GM21390 (cell line): ENCODE results near the gene SYNGR3.

Experiments used
- ATAC-seq: cut with Tn5 transposase; IDR thresholded peaks from one replicate; pipeline ENCODE4 v1.9.1; 2021; ENCODE audit not compliant: unreplicated experiment

SYNGR3 gene

GRCh38 chr16:1976216-1976520 is 13.6 kb upstream of the SYNGR3 start:
- no peak for ATAC-seq

GRCh38 chr16:1976951-1977874 is 12.6 kb upstream of the SYNGR3 start:
- ATAC-seq, result no peak

GRCh38 chr16:1977875-1978268 is 11.9 kb upstream of the SYNGR3 start:
- ATAC-seq, result no peak

DNA sequence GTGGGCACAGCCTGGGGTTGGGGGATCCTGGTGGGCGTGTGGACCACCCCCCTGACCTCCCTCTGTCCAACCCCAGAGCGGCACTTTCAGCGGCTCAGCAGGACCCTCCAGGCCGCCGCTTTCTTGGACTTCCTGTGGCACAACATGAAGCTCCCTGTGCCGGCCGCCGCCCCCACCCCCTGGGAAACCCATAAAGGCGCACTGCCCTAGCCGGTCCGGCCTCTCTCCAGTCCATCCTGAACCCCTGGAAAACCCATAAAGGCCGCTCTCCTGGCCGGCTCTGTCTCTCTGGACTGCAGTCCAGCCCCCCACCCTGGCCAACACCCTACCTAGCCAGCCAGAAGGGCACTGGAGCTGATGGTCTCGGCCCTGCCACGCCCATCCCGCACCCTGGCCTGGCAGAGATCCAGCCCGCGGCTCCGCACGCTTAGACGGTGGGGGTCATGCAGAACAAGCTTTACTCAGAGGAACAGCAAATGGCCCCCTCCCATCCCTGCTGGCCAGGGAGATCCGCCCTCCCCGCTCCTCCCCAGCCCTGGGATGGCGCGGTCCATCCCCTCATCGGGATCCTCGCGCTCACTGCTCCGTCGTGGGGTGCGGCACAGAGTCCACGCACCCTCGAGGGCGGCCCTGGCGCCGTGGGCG is 11.2 kb upstream of the SYNGR3 start:
- ATAC-seq, result no peak

- no peak for ATAC-seq
These were observed 10.3 kb upstream of the SYNGR3 start for GRCh38 chr16:1979271-1980029.

DNA sequence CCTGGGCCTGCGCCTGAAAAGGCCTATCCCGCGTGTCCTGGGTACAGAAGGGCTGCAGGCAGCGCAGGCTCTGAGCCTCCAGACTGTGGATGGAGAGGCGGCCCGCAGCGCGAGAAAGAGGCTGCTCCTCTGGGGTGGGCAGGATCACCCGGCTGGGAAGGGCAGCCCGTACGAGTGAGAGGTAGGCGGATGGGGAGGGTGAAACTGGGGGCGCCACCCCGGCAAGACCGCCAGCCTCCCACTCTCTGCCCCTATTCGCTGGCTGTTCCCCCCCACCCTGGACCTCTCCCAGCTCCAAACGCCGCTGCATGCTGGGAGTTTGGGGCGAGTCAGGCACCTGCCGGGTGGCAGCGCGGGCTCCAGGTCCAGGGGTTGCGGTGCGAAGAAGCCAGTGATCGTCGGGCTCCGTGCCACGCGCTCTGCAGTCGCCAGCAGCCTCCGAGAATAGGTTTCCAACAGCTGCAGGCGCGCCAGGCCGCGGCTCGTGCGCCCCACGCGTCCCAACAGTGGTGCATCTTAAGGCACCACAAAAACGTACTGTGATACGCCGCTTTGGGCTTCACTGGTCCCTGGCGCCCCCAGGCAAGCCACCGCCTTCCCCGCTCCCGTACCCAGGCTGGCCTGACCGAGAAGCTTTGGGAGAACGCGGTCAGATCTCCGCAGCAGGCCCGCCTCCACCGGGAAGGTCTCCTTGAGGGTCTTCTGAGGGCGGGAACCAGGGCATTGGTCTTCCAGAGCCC is 9.6 kb upstream of the SYNGR3 start:
- ATAC-seq, result no peak

DNA sequence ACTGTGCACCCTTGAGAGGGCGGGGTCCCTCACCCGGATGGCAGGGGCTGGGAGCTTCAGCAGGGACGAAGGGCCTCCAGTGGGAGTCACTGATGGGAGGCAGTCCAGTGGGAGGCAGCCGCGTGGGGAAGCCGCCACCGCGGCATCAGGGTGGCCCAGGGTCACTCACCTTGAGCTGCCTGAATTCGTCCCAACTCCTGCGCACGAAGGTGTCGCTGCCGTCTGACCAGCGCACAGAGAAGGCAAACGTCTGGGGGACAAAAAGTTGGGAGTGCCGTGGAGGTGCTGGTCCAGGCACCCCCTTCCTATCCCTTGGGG is 9.0 kb upstream of the SYNGR3 start:
- no peak for ATAC-seq

DNA sequence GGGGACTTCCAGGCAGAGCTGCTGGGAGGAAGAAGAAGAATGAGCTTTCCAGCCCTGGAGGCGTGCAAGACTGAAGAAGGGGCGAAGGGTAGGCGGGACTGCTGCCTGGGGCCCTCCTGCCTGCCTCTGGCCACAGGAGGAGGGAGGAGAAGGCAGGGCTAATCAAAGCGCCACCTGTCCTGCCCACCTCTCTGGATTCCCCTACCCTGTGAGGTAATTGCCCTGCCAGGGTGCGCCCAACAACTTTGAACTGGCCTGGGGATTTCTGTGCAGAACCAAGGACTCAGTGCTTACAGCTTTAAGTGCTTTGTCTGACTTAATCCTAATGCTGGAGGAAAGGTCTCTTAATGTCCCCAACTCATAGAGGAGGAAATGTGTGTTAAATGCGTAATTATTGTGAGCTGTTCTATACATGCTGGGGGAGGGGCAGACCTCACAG is 8.4 kb upstream of the SYNGR3 start, which contains the start of gene NOXO1:
Gene NOXO1, minus strand, starts transcription at position 72 of the 439 bp plus-strand sequence. CDS start 290 bp downstream, outside the sequence.
- ATAC-seq, result no peak

- no peak for ATAC-seq
These were observed 7.7 kb upstream of the SYNGR3 start for GRCh38 chr16:1982013-1982433.

DNA sequence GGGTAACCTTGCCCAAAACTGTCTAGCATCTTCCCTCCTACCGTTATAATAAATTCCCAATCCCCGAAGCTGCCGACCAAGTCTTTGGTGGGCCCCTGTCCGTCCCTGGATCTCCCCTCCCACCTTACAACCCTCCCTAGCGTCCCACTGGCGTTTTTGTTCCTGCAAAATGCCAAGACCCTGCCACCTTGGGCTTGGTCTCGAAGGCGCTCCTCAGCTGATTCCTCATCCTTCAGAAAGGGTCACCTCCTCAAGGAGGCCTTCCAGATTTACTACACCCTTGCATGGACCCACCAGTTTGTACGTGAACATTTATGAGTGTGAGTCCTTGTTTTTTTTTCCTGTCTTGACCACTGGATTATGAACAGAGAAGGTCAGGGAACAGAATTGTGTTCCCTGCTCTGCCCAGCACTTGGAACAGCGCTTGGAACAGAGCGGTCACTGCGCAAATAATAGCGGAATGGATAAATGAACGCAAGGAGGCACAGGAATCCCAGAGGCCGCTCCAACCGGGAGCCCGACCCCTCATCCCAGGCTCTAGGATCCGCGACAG is 6.7 kb upstream of the SYNGR3 start:
- no peak for ATAC-seq

DNA sequence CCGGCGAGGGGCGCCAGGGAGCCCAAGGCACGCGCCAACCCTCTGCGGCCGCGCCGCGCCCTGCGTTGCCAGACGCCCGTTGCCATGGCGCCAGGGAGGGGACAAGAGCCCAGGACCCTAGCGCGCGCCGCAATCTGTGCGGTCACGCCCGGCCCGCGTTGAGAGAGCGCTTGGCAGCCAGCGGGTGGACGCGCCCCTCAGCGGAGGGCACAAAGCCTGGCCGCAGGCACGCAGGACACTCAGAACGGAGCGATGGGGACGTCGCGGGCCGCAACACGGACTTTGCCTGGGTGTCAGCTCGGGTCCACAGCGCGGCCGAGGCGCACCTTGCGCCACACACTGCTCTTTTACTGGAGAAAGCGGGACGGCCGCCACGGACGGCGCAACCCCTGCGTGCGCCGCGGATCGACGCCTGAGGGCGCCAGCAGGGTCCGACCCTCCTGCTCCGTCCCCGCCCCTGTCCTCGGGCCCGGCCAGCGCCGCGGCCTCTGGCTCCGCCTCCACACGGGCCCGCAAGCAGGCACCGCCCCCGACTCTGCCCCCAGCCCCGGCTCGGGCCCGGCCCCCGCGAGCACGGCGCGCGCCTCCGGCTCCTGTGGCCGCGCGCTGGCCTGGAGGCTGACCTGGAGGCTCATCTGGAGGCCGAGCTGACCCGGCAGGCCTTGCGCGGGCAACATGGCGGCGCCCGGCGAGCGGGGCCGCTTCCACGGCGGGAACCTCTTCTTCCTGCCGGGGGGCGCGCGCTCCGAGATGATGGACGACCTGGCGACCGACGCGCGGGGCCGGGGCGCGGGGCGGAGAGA is 6.0 kb upstream of the SYNGR3 start, which contains the start of gene GFER:
Gene GFER, plus strand, starts transcription at position 650 of the 803 bp plus-strand sequence. Its CDS starts 26 bp downstream, at position 676.
- peak; percentile 65 for ATAC-seq

DNA sequence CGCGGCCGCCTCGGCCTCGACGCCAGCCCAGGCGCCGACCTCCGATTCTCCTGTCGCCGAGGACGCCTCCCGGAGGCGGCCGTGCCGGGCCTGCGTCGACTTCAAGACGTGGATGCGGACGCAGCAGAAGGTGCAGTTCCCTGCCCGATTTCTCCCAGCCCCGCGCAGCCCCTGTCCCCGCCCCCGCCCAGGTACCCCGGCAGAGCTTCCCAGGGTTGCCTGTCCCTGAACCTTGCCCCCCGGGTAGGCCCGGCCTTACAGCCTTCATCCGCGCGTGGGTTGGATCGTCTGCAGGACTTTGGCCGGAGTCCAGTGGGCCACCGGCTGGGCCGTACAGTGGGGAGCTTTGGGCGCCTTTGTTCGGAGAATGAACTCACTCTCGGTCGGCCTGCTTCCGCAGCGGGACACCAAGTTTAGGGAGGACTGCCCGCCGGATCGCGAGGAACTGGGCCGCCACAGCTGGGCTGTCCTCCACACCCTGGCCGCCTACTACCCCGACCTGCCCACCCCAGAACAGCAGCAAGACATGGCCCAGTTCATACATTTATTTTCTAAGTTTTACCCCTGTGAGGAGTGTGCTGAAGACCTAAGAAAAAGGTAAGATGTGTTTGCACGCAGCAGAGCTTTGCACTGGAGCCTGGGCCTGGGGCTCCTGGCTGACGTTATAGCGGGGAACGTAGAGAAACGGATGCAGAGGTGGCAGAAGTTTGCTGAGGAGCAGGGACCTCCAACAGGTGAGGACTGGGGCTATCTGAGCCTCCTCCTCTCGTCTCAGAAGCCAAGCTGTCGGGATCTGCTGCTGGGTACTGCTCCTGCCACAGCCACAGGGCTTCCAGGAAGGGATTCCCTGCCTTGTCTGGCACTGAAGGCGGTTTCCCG is 5.2 kb upstream of the SYNGR3 start:
- peak; percentile 2 for ATAC-seq

DNA sequence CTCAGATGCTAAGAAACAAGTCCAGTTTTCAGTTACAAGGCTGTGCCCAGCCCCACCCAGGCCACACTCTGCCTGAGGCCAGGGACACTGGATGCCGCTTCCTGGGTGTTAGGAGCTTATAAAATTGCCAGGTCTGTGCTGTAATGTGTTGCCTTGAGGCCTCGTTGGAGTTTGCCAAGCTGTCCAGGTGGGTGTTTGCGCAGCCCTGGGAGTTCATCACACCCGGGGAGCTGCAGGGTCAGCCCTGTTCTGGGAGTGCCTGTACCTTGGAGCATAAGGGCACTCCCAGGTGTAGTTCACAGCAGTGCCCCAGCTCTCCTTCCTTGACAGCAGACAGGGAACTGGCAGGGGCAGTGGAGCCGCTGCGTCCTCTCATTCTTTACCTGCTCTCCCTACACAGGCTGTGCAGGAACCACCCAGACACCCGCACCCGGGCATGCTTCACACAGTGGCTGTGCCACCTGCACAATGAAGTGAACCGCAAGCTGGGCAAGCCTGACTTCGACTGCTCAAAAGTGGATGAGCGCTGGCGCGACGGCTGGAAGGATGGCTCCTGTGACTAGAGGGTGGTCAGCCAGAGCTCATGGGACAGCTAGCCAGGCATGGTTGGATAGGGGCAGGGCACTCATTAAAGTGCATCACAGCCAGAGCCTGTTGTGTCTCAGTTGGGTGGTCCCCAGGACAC is 4.2 kb upstream of the SYNGR3 start:
- ATAC-seq, result no peak

GRCh38 chr16:1987198-1987597 is 2.6 kb upstream of the SYNGR3 start:
- ATAC-seq, result no peak

GRCh38 chr16:1990101-1990350 is 256 bp downstream of the SYNGR3 start:
- ATAC-seq, result no peak

GRCh38 chr16:1990351-1991134 is 773 bp downstream of the SYNGR3 start:
- no peak for ATAC-seq

DNA sequence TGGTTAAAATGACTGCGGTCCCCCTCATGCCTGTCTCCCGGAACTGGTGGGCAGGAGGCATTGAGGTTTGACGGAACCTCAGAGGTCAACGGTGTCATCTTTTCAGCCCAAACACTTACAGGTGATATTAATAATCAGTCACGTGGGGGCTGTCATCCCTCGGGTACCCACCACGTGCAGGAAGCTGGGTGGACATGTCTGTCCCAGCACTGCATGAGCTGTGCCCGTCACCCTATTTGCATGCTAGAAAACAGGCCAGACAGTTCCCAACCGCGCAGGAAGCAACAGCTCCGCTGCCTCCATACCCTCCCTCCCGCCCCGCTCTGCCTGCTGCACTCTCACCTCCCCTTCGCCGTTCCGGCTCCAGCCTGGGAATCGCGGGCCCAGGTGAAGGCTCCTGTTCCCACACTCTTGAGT is 1.4 kb downstream of the SYNGR3 start:
- peak; percentile 28 for ATAC-seq

DNA sequence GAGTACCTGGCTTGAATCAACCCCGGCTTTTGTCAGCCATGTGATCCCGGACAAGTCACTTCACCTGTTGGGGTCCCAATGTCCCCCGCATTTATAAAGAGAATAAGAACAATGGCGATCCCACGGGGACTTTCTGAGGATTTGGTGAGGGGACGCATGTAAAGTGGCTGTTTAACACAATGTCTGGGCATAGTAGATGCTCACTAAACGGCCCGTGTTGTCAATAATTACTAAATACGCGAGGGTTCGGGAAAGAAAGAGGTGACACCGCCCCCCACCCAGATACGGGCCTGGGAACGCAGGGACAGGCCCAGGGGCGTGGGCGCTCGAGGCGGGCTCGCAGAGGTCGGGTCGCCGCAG is 1.8 kb downstream of the SYNGR3 start:
- ATAC-seq, result no peak
